C4-2B (cell line): ENCODE measurements around the gene PRSS27.

Experiments used
- H3K27ac ChIP-seq: fragments of 450-650 bp; 2 replicates; pipeline ENCODE4 v1.5.1; 2017
- CTCF ChIP-seq: fragments of 450-650 bp; conservative IDR thresholded peaks from 2 replicates; pipeline ENCODE4 v1.5.1; 2017; ENCODE audit warnings: mild to moderate bottlenecking
- ZFX ChIP-seq: fragments of 450-650 bp; IDR thresholded peaks from 2 replicates; pipeline ENCODE4 v1.6.1; 2017

Gene PRSS27

GRCh38 chr16:2765462-2766404, 45.7 kb upstream of the PRSS27 start:
- H3K27ac ChIP-seq, result no peak overlapping the region
- TF ChIP-seq CTCF (no peak), ZFX (no peak)

GRCh38 chr16:2764718-2765117, 44.7 kb upstream of the PRSS27 start:
- TF ChIP-seq CTCF (no peak), ZFX (no peak)
- no peak overlapping the region for H3K27ac ChIP-seq

GRCh38 chr16:2763173-2763572, 43.1 kb upstream of the PRSS27 start:
- H3K27ac ChIP-seq, result no peak overlapping the region
- no peak for TF ChIP-seq ZFX
- TF ChIP-seq CTCF, result no peak

- TF ChIP-seq CTCF (no peak), ZFX (no peak)
- no peak overlapping the region for H3K27ac ChIP-seq
These were observed 42.7 kb upstream of the PRSS27 start for GRCh38 chr16:2762711-2763110.

GRCh38 chr16:2761886-2762583, 42.0 kb upstream of the PRSS27 start:
- TF ChIP-seq CTCF (no peak), ZFX (no peak)

GRCh38 chr16:2761472-2761871, 41.4 kb upstream of the PRSS27 start:
- no peak overlapping the region for H3K27ac ChIP-seq

More at GRCh38 chr16:2761886-2762583, 42.0 kb upstream of the PRSS27 start:
- H3K27ac ChIP-seq, result no peak overlapping the region

More at GRCh38 chr16:2761472-2761871, 41.4 kb upstream of the PRSS27 start:
- TF ChIP-seq CTCF (no peak), ZFX (no peak)
